ENCODE data around the gene PDCL3.

The PDCL3 gene

DNA sequence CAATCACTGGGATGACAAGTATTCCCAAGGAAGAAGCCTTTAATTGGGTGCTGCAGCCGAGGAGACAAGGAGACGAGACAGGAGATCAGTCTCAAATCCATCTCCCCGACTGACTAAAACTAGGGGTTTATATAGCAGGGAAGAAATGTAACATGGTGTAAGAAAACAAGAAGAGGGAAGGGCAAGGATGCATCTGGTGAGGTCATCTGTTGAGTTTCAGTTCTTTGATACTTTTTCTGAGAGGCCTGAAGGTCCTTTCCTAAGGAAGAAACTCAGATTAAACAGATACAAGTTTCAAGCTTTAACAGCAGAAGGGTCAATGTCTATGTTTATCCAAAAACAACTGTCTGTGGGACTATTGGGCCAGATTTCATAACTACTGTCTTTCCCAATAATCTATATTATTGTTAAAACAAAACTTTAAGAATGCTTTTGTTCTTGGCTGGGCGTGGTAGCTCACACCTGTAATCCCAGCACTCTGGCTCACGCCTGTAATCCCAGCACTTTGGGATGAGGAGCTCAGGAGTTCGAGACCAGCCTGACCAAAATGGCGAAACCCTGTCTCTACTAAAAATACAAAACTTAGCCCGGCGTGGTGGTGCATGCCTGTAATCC is 2.5 kb upstream of the PDCL3 start:
- DNase-seq (ENCODE audit: low read depth in 2 of 2), result no peak

DNA sequence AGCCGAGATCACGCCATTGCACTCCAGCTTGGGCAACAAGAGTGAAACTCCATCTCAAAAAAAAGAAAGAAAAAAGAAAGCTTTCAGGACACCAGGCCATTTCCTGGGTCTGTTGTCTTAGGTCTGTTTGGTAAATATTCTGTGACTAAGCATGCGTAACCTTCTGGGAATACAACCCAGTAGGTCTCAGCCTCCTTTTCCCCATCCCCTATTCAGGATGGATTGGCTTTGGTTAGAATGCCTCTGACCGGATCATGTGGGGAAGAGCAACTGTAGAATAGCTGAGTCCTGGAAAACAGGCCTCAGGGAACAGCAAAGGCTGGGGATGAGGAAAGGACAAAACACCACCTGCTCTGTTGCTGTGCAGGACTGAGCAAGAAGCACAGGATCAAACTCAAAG is 1.6 kb upstream of the PDCL3 start:
- no peak for DNase-seq (ENCODE audit: low read depth in 2 of 2)

DNA sequence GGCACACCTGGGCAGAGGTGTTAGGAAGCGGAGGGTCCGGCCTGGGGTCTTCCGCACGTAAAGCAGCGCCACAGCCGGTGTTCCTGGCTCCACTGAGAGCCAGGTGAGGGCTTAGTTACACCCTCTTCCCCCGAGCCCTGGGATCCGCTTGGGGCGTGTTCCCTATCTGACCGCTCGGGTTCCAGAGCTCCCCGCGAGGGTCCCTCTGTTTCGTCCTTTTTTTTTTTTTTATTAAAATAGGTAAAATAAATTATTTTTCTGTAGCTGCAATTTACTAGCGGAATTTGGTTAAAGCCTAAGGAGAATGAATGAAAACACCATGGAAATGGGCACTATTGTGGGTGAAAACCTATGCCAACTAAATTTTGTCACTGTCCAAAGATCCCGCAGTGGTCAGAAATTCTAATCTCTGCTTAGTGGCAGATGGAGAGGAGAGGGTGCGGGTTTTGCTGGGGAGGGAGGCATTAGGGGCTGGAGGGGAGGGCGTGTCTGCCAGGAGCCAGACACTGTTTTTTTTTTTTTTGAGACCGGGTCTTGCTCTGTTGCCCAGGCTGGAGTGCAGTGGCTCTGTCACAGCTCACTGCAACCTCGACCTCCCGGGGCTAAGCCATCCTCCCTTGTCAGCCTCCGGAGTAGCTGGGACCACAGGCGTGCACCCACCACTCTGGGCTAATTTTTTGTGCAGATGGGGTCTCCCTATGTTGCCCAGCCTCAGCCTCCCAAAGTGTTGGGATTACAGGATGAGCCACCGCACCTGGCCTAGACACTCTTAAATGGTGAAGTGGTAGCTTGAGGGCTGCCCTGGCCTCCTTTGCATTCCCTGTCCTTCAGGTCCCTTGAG is 834 bp downstream of the PDCL3 start:
- DNase-seq (ENCODE audit: low read depth in 2 of 2), result no peak

DNA sequence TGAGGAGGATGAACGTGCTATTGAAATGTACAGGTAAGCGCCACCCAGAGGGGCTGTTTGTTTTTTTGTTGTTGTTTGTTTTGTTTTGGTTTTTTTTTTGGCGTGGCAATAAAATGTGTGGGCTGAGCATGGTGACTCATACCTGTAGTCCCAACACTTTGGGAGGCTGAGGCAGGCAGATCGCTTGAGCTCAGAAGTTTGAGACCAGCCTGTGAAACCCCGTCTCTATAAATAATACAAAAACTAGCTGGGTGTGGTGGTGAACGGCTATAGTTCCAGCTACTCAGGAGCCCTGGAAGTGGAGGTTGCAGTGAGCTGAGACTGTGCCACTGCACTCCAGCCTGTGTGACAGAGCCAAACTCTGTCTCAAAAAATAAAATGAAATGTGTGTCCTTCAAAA is 6.2 kb downstream of the PDCL3 start:
- DNase-seq (ENCODE audit: low read depth in 2 of 2), result no peak

DNA sequence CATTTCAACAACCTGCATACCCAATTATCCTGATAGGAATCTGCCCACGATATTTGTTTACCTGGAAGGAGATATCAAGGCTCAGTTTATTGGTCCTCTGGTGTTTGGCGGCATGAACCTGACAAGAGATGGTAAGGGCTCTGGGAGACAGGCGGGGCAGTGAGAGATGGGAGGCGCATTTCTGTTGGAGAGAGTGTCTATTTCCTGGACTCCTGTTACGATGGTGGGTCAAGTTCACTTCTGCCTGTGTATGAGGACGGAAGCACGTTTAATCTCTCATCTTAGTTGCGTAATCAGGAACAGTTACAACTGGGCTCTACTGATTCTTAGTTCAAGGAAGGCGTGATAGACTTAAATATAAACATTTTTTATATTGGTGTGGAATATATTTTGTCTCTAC is 8.9 kb downstream of the PDCL3 start:
- no peak for DNase-seq (ENCODE audit: low read depth in 2 of 2)

DNA sequence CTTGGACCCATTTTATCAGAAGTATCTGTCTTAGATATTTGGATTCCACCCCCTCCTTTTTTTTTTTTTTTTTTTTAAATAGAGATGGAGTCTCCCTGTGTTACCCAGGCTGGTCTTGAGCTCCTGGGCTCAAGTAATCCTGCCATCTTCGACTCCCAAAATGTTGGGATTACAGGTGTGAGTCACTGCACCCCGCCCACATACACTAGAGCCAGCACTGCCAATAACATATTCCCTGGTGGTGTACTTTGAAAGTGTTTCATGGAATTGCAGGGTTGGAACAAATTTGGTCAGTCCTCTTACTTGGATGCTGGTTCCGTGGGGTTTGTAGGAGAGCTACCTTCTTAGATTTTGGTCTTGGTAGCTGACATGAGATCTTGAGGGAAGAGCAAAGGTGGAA is 15.0 kb downstream of the PDCL3 start:
- no peak for DNase-seq (ENCODE audit: low read depth in 2 of 2)

DNA sequence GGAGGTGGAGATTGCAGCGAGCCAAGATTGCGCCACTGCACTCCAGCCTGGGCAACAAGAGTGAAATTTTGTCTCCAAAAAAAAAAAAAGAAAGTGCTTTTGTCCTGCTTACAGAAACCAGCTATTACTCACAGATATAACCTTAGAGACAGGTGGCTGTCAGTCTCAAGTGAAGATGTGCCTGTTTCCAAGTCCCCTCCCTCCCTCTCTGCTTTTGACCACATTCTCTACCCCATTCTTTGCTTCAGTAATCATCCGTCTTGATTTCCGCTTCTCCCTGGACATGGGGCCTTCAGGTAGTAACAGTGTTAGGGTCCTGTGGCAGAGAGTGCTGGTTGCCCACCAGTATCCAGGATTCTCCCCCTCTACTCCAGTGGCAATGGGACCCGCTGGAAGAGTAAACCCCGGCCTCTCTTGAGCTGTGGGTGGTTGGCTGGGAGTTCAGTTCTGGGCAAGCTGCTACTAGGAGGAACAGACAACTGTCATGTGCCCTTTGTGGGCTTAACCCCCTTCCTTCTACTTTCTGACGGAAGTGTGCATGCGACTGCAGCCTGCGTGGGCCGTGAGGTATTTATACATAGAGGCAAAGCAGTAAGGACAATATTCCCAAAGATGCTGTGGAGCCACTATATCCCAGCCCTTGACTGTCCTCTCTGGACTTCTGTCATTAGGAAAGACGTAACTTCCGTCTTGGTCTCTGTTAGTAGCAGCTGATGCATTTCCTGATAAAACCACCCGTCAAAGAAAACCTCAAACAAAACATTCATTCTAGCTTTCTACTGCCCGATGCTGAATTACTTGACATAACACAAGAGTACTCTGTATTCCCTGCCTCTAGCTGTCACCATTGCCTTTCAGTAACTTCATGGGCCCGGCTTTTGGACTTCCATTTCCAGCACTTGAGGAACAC is 17.8 kb downstream of the PDCL3 start:
- peak in 1 of 2 donors; percentile 16 for DNase-seq (ENCODE audit: low read depth in 2 of 2)

DNA sequence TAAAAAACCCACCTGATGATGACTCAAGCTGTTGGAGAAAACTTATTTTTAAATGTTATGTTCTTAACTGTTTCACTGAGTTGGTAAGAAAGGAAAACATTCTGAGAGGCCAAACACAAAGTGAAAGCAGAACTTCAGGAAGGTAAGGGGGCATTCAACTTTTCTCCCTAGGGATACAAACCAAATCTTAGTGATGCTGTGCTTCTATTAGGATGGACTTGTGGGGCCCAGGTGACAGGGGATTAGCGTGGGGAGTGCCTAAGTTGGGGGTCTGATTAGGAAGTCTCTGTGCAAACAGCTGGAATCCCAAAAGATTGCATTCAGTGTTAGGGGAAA is 18.5 kb downstream of the PDCL3 start:
- no peak for DNase-seq (ENCODE audit: low read depth in 2 of 2)

DNA sequence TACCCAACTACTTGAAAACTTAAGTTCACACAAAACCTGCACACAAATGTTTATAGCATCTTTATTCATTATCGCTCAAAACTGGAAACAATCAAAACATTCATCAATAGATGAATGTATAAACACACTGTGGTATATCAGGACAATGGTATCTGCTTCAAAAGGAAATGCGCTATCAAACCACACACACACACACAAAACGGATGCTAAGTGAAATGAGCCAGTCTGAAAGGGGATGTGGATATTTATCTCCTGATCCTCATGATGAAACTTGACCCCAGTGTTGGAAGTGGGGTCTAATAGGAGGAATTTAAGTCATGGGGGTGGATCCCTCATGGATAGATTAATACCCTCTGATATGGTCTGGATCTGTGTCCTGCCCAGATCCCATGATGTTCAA is 22.0 kb downstream of the PDCL3 start:
- no peak for DNase-seq (ENCODE audit: low read depth in 2 of 2)

DNA sequence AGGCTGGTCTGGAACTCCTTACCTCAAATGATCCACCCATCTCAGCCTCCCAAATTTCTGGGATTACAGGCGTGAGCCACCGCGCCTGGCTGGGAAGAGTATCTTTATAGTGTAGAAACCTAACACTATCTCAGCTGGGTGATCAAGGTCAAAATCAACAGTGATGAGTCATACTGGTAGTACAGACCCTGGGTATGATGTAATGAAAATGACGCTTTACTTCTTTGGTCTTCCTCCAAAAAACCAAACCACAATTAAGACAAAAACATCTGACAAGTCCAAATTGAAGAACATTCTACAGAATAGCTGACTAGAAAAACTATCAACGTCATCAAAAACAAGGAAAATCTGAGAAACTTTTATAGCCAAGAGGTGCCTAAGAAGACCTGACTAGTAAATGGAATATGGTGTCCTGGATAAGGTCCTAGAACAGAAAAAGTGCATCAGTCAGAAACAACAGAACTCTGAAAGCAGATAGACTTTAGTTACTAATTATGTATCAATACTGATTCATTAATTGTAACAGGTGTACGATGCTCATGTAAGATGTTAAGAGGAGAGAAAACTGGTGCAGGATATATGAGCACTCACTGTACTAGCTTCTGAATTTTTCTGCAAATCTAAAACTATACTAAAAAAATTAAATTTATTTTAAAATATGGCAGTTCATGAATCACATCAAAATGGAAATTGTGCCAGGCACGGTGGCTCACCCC is 25.4 kb downstream of the PDCL3 start:
- no peak for DNase-seq (ENCODE audit: low read depth in 2 of 2)

DNA sequence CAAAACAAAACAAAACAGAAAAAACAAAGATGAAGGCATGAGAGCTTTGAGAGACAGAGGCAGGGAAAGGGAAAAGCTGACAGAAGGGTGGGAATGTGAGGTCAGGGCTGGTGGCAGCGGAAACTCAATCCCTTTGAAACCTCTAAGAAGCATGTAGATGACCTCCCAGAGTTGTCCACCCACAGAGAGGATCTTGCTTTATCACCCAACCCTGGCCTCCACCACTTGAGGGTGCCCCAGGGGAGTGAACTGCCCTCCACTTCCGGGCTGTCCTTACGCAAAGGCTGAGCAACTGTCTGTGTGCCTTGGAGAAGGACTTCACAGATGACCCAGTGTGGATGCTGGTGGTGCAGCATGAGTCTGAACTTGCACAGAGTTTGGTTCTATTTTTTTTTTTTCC is 26.7 kb downstream of the PDCL3 start:
- DNase-seq (ENCODE audit: low read depth in 2 of 2), result no peak

DNA sequence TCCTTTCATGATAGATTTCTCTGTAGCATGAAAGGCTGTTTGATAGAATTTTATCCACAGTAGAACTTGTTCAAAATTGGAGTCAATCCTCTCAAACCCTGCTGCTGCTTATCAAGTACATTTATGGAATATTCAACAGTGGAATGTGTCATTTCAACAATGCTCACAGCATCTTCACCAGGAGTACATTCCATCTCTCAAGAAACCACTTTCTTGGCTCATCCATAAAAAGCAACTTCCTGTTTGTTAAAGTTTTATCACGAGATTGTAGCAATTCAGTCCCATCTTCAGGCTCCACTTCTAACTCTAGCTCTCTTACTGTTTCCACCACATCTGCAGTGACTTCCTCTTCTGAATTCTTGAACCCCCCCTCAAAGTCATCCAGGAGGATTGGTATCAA is 29.4 kb downstream of the PDCL3 start:
- DNase-seq (ENCODE audit: low read depth in 2 of 2), result no peak

DNA sequence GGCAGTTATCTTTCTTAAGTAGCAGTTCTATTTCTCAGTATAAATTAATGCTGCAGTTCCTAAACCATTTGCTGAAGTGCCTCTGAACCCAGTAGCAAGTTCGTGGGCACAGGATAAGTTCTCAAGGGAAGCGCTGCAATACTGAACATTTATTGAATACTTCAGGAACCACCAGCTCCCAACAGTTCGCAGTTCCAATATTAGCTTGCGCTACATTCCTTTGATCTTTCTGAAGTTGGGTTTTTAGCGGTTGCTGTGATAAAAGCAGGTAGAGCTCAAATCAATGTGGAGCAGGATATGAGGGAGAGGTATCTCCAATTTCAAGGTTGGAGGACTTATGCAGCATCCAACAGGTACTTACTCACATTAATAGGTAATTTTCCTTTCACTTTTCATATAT is 33.7 kb downstream of the PDCL3 start:
- DNase-seq (ENCODE audit: low read depth in 2 of 2), result no peak

DNA sequence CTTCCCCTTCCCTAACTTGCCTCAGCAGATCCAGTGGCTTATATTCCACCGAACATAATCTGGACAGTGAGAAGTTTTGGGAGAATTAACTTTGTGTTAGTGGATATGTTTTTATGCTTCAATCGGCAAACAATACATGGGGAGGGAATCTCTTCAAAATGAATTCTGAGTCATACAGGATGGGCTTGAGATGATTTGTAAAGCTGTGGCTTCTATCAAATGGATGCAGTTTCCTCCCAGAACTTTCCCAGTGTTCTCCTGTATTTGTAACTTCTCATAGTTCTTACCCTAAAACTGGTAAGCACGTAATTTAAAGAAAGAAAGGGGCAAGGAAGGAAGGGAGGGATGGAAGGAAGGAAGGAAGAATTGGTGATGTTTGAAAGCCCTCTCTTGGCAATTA is 36.8 kb downstream of the PDCL3 start:
- DNase-seq (ENCODE audit: low read depth in 2 of 2), result no peak

DNA sequence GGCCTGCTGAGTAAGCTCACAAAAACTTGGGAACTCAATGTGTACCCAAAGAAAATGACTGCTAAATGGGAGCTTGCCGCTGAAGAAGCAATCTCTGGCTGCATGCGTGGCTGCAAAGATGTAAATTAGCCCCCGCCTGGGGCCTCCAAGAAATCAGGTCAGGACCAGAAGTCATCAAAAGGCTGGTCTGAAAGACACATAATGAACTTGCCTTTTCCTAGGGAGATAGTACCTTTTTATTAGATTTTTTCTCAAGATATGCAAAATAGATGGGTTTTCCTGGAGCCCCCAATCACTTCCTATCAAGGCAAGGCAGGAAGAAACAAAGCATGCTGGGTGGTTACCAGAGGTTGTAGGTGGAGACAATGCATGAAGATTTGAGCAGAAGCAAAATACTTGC is 38.9 kb downstream of the PDCL3 start:
- DNase-seq (ENCODE audit: low read depth in 2 of 2), result no peak

DNA sequence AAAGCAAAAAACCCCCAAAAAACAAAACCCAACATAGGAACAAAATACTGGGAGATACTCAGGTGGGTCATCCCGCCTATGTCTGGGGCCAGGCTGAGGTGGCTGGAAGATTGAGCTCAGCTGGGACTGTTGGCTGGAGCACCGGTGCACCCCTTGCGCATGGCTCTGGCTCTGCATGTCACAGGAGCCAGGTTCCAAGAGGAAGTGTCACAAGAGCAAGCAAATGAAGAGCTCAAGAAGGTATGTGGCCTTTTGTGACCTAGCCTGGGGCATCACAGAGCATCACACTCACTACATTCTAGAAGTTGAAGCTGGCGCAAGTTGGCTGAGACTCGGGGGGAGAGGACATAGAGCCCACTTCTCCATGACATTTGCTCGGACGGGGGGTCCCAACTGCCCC is 40.6 kb downstream of the PDCL3 start:
- DNase-seq (ENCODE audit: low read depth in 2 of 2), result no peak

DNA sequence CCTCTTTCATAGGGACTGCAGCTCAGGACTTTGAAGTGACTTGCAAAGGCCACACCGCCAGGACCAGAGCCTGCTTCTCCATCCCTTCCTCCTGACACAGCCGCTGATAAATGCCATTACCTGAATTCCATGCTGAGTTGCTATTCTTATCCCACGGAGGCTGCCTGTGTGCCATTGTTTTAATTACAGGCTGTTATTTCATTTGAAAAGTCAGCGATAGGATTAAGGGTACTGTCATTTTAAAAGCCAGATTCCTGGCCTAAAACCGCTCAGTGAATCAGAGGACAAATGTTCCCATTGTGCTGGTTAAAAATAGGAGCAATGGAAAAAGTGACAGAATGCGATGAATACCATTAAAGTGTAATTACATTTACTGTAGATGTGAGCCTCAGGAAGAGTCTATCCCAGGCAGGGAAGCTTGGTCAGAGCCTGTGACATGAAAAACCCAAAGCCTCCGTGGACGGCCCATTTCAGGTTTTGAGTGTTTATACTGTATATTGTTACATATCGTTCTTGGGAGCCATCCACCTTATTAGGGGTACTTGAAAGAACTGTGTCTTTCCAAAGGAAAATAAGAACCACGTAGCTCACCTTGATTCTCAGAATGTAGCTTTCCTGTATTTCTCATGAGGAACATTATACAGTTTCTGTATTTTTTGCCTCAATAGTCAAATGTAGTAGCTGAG is 41.3 kb downstream of the PDCL3 start:
- DNase-seq (ENCODE audit: low read depth in 2 of 2), result no peak

DNA sequence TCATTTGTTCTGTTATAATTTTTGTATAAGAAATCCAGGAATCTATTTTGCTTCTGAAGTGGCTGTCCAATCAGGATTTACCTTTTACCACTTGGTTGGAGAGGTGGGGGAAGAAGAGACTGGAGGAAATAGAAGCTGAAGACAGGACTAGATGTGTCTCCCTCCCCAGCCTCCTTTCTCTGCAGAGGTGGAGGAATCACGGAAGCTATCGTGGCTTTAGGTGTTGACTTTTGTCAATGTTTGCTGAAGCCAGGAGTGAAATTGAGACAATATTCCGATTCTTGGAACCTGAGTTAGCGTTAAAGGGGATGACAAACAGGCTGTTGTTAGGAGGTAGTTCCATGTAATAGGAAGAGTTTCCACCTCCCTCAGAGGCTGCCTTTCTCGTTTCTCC is 43.5 kb downstream of the PDCL3 start:
- no peak for DNase-seq (ENCODE audit: low read depth in 2 of 2)

DNA sequence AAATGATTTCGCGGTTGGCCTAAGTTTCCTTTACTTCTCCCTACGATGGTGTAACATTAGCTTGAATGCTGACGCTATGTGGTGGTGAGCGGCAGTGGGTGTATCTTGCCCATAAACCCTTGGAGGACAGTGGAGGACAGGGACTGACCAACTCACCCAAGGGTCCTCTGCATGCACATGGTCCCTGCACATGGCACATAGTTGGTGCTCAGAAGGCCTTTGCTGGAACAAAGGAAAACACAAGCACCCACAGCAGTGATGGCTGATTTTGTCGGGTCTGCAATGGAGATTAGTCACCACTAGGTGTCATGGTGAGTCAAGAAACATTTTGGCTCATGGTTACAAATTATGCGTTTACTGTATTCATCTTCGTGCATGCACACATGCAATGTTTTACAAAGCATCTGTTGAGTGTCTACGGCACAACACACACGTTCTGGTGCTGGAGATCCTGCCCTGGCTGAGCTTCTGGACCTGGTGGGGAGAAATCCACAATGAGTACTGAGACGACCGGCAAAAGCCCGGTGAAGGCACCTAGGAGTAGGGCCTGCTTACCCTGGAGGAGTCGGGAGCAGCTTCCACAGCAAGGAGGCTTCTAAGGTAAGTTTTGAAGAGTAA is 44.0 kb downstream of the PDCL3 start:
- peak in 1 of 2 donors; percentile 6 for DNase-seq (ENCODE audit: low read depth in 2 of 2)

DNA sequence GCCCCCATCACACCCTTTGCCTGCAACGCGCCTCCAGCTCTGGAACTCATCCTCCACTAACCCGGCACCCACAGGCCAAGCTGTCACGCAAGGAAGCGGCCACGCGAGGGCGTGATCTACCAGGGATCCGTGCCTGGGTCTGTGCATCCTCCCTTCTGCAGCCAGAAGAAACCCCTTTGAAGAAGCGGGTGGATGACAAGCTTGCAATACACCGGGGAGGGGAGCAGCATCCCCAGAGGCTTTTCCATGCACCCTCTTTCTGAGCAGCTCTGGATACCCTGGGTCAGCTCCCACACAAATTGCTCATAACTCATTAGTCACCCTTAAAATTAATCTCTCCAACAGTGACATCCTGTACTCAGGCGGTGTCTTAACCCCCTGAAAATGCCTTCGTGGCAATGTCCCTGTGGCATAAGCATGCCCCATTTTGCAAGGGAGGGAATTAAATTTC is 47.6 kb downstream of the PDCL3 start:
- peak; percentile 55 to 67 for DNase-seq (ENCODE audit: low read depth in 2 of 2)
